HG03442 (cell line): Measurements from ENCODE around the gene RUBCN.
A peak's percentile ranks its signal among the peaks of the same experiment; 100 is the strongest.
"Not testable (repeated sequence)": the region's sequence is repeated elsewhere in the genome, so short reads cannot be mapped to it uniquely, and the experiment has no call there.

Experiments
- ATAC-seq: cut with Tn5 transposase; IDR thresholded peaks from one replicate; pipeline ENCODE4 v1.9.1; 2021; ENCODE audit warnings: mild to moderate bottlenecking, moderate library complexity; ENCODE audit not compliant: unreplicated experiment

Gene RUBCN

DNA sequence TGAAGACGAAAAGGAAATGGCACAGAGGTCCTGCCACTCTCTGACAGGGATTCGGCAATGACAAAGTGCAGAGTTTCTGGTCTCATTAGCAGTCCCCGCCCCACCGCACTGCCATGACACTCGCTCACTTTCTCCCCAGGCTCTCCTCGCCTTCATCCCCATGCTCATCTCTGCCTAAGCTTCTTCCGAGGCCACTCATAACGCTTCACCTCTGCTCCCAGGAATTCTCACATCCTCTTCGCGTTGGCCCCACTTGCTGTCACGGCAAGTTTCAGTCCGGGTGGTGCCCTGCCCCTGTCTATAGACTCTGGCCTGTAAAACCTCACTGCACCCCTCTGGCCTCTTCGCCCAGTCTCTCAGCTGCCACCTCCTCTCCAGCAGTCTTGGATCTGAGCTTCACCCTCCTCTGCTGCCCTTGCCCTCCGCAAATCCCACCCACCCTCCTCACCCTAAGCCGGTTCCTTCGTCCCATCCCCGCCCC is 654 bp downstream of the RUBCN start:
- ATAC-seq = no peak

DNA sequence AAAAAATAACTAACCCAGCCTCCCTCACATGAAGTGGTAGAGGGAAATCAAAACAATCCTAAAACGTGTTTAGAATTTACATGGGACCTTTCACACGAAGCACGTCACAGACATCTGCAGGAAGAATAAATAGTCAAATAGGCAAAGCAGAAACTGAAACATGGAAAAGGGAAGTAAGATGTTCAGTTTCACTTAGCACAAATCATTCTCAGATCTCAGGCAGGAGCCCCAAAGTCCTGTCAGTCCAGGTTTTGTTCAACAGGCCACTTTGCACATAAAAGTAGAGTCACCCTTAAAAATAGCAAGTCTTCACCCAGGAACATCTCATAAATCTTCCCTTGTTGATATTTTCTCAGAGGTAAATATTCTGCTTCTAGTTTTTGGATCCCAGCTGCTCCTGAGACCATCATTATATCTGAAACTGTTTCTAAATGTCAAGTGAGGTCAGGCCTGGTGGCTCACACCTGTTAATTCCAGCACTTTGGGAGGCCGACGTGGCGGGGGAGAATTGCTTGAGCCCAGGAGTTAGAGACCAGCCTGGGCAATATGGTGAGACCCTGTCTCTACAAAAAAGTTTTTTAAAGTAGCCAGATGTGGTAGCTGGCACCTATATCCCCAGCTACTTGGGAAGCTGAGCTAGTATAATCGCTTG is 1.9 kb downstream of the RUBCN start:
- ATAC-seq = no peak

GRCh38 chr3:197733042-197733441 is 3.7 kb downstream of the RUBCN start:
- ATAC-seq = no peak

DNA sequence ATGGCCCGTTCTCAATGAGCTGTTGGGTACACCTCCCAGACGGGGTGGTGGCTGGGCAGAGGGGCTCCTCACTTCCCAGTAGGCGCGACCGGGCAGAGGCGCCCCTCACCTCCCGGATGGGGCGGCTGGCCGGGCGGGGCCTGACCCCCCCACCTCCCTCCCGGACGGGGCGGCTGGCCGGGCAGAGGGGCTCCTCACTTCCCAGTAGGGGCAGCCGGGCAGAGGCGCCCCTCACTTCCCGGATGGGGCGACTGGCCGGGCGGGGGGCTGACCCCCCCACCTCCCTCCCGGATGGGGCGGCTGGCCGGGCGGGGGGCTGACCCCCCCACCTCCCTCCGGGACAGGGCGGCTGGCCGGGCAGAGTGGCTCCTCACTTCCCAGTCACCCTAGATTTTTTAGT is 5.2 kb downstream of the RUBCN start:
- ATAC-seq = not testable (repeated sequence)

- ATAC-seq = not testable (repeated sequence)
Measured at GRCh38 chr3:197730770-197731169, 5.9 kb downstream of the RUBCN start.

DNA sequence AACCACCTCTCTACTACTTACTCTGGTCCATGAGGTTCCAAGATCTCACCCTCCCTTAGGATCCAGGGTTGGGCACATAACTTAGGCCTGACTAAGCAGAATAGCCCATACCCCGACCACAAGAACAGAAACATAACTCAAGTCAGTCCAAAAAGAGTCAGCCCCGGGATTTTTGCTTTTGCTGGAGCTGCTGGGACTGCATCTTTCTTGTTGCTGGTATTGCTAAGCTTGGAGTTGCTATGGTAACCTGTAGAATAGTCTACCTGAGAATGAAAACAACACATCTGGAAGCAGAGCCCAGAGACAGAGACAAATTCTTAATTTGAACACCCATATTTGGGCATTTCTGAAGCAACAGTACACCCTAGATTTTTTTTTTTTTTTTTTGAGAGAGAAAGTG is 6.5 kb downstream of the RUBCN start:
- no peak for ATAC-seq

DNA sequence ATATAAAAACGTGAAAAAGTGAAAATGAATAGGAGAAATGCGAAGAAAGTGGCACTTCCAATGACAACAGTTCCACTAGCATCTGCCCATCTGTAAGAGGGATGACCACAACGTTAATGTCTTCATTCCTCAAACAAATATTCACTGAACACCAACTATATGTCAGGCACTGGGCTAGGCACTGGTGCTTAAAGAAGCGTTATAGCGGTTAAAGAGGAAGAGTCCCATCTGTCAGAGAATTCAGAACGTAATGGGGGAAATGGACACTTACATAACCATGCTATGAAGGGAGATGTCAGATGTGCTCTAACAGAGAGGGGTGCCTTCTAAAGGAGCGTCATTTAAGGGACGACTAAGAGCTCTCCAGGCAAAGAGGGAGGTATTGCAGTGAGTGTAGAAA is 8.2 kb downstream of the RUBCN start:
- no peak for ATAC-seq

DNA sequence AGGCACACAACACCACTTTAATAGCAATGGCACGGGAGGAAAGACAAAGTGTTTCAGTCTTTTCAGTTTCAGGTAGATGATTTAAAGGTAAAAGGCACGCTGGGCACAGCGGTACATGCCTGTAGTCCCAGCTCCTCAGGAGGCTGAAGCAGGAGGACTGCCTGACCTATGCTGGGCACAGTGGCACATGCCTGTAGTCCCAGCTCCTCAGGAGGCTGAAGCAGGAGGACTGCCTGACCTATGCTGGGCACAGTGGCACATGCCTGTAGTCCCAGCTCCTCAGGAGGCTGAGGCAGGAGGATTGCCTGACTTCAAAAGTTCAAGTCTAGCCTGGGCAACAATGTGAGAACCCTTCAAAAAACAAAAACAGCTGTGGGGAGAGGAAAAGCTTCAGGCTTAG is 8.8 kb downstream of the RUBCN start:
- not testable (repeated sequence) for ATAC-seq

GRCh38 chr3:197722734-197723133 is 14.0 kb downstream of the RUBCN start:
- no peak for ATAC-seq

DNA sequence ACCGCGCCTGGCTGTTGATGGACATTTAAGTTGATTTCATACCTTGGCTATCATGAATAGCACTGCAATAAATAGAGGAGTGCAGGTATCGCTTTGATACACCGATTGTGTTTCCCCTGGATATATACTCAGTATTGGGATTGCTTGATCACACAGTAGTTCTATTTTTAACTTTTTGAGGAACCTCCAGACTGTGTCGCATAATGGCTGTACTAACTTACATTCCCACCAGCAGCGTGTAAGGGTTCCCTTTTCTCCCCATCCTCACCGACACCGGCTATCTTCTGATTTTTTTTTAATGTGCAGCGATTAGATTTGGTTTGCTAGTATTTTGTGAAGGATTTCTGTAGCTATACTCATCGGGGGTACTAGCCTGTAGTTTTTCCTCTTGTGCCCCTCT is 16.0 kb downstream of the RUBCN start:
- no peak for ATAC-seq

DNA sequence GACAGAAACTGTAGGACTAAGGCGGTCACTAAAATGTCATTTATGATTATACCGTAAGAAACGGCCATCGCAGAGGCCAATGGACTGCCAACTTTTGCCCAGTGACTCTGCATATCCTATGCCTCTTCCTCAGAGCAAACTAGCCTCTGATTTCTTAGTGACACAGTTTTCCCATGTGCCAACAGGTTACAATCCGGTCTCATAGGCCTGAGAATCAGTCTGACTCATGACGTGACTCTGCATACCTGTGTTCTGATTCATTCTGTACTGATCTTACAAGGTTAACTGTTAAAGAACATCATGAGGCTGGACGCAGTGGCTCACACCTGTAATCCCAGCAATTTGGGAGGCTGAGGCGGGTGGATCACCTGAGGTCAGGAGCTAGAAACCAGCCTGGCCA is 17.8 kb downstream of the RUBCN start:
- ATAC-seq = no peak

GRCh38 chr3:197714251-197714650 is 22.5 kb downstream of the RUBCN start:
- ATAC-seq = no peak

DNA sequence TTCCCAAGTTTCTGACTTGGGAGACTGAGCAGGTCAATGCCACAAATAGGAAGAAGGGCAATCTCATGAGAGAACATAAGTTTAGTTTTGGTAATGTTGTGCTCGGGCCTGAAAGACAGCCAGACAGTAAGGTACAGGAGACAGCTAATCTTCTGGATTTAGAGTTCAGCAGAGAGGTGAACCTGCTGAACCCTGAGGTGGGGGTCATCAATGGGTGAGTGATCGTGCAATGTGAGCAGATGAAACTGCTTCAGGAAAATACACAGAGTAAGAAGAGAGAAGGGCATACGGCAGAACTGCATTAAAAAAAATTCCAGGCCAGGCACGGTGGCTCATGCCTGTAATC is 23.3 kb downstream of the RUBCN start:
- ATAC-seq = peak; percentile 13

- ATAC-seq = peak; percentile 79
Measured at GRCh38 chr3:197711973-197712707, 24.6 kb downstream of the RUBCN start.

DNA sequence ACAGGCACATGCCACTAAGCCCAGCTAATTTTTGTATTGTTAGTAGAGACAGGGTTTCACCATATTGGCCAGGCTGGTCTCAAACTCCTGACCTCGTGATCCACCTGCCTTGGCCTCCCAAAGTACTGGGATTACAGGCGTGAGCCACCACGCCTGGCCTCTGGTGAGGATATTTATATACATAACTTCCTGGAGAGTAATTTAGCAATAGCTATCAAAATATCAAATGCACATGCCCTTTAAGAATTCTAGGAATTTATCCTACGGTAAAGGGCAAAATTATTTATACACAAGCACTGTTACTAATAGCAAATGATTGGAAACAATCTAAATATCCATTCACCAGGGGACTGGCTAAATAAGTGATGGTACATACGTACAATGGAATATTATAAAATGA is 25.7 kb downstream of the RUBCN start:
- ATAC-seq = not testable (repeated sequence)

DNA sequence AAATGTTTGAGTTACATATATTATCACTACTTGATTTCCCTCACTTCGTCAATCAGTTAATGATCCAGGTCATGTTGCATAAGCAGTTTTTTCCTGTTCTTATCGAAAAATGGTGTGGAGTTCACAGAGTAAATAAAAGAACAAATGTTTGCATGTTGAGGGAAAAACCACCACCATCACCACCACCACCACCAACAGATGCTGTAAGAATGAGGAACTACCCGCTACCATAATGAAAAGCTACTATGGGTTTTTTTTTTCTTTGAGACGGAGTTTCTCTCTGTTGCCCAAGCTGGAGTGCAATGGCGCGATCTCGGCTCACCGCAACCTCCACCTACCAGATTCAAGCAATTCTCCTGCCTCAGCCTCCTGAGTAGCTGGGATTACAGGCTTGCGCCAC is 27.6 kb downstream of the RUBCN start:
- ATAC-seq = no peak

- no peak for ATAC-seq
Measured at GRCh38 chr3:197706658-197707057, 30.0 kb downstream of the RUBCN start.

DNA sequence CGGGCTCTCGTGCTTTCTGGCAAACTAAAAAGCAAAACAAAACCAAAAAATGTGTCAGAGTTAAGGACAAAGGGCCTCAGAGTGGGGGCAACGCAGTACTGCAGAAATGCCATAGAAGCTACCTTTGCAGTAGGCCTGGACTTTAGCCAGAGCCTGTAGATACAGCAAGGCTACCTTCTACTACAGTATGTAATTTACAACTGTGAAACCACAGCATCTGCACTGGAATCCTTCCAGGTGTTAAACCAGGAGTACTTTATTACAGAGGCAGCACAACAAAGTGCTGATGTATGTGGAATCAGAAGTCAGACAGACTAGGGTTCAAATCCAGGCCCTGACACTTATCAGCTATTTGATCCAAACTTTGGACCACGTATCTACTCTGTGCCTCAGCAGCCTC is 34.9 kb downstream of the RUBCN start:
- ATAC-seq = no peak

GRCh38 chr3:197700095-197700494 is 36.6 kb downstream of the RUBCN start:
- ATAC-seq = no peak

DNA sequence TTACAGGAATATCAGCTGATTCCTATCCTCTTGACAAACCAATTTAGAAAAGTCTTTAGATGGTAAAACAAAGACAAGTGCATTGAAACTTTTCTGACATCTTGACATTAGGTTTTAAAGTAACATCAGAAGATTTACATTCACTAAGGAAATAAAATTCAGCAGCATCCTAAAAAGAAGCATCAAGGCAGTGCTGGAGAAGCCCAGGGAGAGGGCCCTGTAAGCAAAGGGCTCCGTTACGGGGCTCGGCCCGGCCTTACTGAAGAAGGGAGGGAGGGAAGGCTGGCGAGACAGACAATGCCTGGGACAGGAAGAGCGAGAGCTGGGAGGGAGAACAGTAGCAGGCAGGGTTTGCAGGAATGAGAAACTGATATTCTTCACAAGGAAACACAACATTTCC is 39.3 kb downstream of the RUBCN start:
- no peak for ATAC-seq

GRCh38 chr3:197694251-197694650 is 42.5 kb downstream of the RUBCN start:
- ATAC-seq = no peak

- ATAC-seq = no peak
Measured at GRCh38 chr3:197692641-197693040, 44.1 kb downstream of the RUBCN start.

- no peak for ATAC-seq
Measured at GRCh38 chr3:197690754-197691153, 46.0 kb downstream of the RUBCN start.
